B cell (primary cell): ENCODE results near the gene RNF166. TPM values are rescaled to one million over a fixed set of nuclear protein-coding genes. Genes with fewer than 3 reads are reported as not detected.

Source experiments
- ATAC-seq: fragments of 200-7000 bp; cut with Tn5 transposase; one replicate; pipeline ENCODE4 v1.10.0; 2021; ENCODE audit warnings: low read depth, mild to moderate bottlenecking, moderate number of reproducible peaks, moderate library complexity
- CTCF ChIA-PET: fragments of 350-600 bp; sonication (Branson Sonifier 250); formaldehyde crosslinking; loops from one replicate; lab custom pipeline; 2021; ENCODE audit warnings: antibody characterized with exemption, inconsistent platforms; lab: Charles Lee
- POLR2A ChIA-PET: fragments of 350-600 bp; sonication (Branson Sonifier 250); formaldehyde crosslinking; loops from one replicate; lab custom pipeline; 2021; ENCODE audit warnings: antibody characterized with exemption; lab: Charles Lee
- DNase-seq: peaks from one replicate; pipeline ENCODE4 v3.0.0; 2013
- H2AFZ ChIP-seq: 2 replicates; pipeline ENCODE4 v1.6.1; 2012; ENCODE audit warnings: mild to moderate bottlenecking, low read depth, low read length; ENCODE audit not compliant: insufficient read depth, poor library complexity, severe bottlenecking
- H3K27ac ChIP-seq, 2 donors: 1 replicate in 1 of 2; 2 replicates in 1 of 2; pipeline ENCODE4 v1.5.1; 2012 to 2013; ENCODE audit warnings: low read length in 2 of 2, mild to moderate bottlenecking in 2 of 2, moderate library complexity in 1 of 2
- H3K27me3 ChIP-seq, 4 experiments: fragments of 200-600 bp in 1 of 4; sonication (generic) in 1 of 4; replicated peaks in 1 of 4; 1 replicate in 2 of 4; 2 replicates in 2 of 4; pipeline versions ENCODE4 v1.6.1 to v1.7.0; 2013 to 2016; ENCODE audit warnings: low read length in 3 of 4, mild to moderate bottlenecking in 2 of 4, mixed read lengths in 1 of 4, moderate library complexity in 1 of 4; ENCODE audit not compliant: insufficient read depth in 4 of 4, control insufficient read depth in 3 of 4; ENCODE audit errors: control extremely low read depth in 1 of 4
- H3K36me3 ChIP-seq, 2 experiments: replicated peaks in 1 of 2; 1 replicate in 1 of 2; 2 replicates in 1 of 2; pipeline versions ENCODE4 v1.6.1 to v1.7.1; 2013; ENCODE audit warnings: low read length in 1 of 2; ENCODE audit not compliant: insufficient read depth in 2 of 2, control insufficient read depth in 1 of 2; ENCODE audit errors: control extremely low read depth in 1 of 2, extremely low read depth in 1 of 2
- H3K4me1 ChIP-seq, 2 donors: fragments of 200-600 bp in 1 of 2; sonication (generic) in 1 of 2; 1 replicate in 1 of 2; 2 replicates in 1 of 2; pipeline versions ENCODE4 v1.5.1 to v1.6.1; 2013 to 2017; ENCODE audit warnings: low read length in 2 of 2; ENCODE audit not compliant: control insufficient read depth in 2 of 2, insufficient read depth in 2 of 2
- H3K4me2 ChIP-seq: replicated peaks from 2 replicates; pipeline ENCODE3; 2012; ENCODE audit warnings: mild to moderate bottlenecking, low read depth, low read length; ENCODE audit not compliant: poor library complexity, severe bottlenecking
- H3K4me3 ChIP-seq, 5 experiments: fragments of 200-600 bp in 1 of 5; sonication (generic) in 1 of 5; 1 replicate in 3 of 5; 2 replicates in 2 of 5; pipeline versions ENCODE4 v1.5.1 to v1.7.0; 2011 to 2016; ENCODE audit warnings: low read length in 4 of 5, mild to moderate bottlenecking in 4 of 5, low read depth in 2 of 5, control low read depth in 1 of 5, moderate library complexity in 1 of 5; ENCODE audit not compliant: insufficient read depth in 1 of 5; ENCODE audit errors: control extremely low read depth in 1 of 5, extremely low read depth in 1 of 5
- H3K79me2 ChIP-seq: fragments of 200-600 bp; sonication (generic); one replicate; pipeline ENCODE4 v1.6.0; 2016; ENCODE audit warnings: low read length; ENCODE audit not compliant: control insufficient read depth, insufficient read depth
- H3K9ac ChIP-seq: fragments of 200-600 bp; sonication (generic); 2 replicates; pipeline ENCODE4 v1.6.1; 2017; ENCODE audit warnings: mild to moderate bottlenecking, low read length, moderate library complexity
- H3K9me3 ChIP-seq, 3 donors: one replicate each; pipeline versions ENCODE4 v1.6.1 to v1.7.1; 2013; ENCODE audit warnings: low read length in 2 of 3; ENCODE audit not compliant: control insufficient read depth in 2 of 3, insufficient read depth in 1 of 3; ENCODE audit errors: control extremely low read depth in 1 of 3
- H4K20me1 ChIP-seq: 2 replicates; pipeline ENCODE4 v1.6.0; 2012; ENCODE audit warnings: mild to moderate bottlenecking, low read length; ENCODE audit not compliant: insufficient read depth, control insufficient read depth, poor library complexity, severe bottlenecking
- H3K27ac Mint-ChIP-seq: one replicate; pipeline ENCODE4 v1.8.0; 2021; ENCODE audit warnings: mixed read lengths
- H3K27me3 Mint-ChIP-seq: one replicate; pipeline ENCODE4 v1.8.0; 2021; ENCODE audit warnings: mixed read lengths
- H3K4me1 Mint-ChIP-seq: one replicate; pipeline ENCODE4 v1.8.0; 2021; ENCODE audit warnings: mixed read lengths
- H3K4me3 Mint-ChIP-seq: one replicate; pipeline ENCODE4 v1.8.0; 2021; ENCODE audit warnings: mixed read lengths
- H3K9me3 Mint-ChIP-seq: one replicate; pipeline ENCODE4 v1.8.0; 2022; ENCODE audit warnings: mixed read lengths; ENCODE audit not compliant: insufficient read depth
- CTCF ChIP-seq: fragments of 200-600 bp; IDR thresholded peaks from one replicate; pipeline ENCODE4 v1.8.0; 2022; ENCODE audit warnings: antibody characterized with exemption, mild to moderate bottlenecking
- EZH2 ChIP-seq: IDR thresholded peaks from 2 replicates; pipeline ENCODE4 v1.6.1; 2012; ENCODE audit warnings: borderline replicate concordance, low read depth, mild to moderate bottlenecking, moderate library complexity, low read length; ENCODE audit not compliant: insufficient read depth, poor library complexity, severe bottlenecking
- WGBS: methylation state at CpG from one replicate; pipeline ENCODE4 v1.1.5; 2013; ENCODE audit warnings: missing lambda C conversion rate; ENCODE audit not compliant: insufficient coverage; 5-methylcytosine and 5-hydroxymethylcytosine counted together
- intact Hi-C: fragments of 100-400 bp; cut with micrococcal nuclease; formaldehyde crosslinking; loops from one replicate; pipeline ENCODE4 v1.10.0; 2022
- polyA plus RNA-seq: library from polyadenylated mRNA; depleted of rRNA; stranded (reverse); fragments of >200 nt; gene quantifications from 2 replicates; pipeline ENCODE4 v1.2.3, GENCODE V29; 2012
- total RNA-seq, 2 donors: library from RNA; stranded (reverse); fragments of 120-200 nt in 1 of 2; gene quantifications; 1 replicate in 1 of 2; 2 replicates in 1 of 2; pipeline versions ENCODE4 v1.2.3 to v1.2.4, GENCODE V29; 2013 to 2022

Gene RNF166
- total and polyA plus RNA-seq, 2 donors (not counting 1 experiment from before 2014, with no cell fraction given): 64.1 to 65.0 TPM

GRCh38 chr16:88748364-88748763, 42.2 kb upstream of the RNF166 start:
- Mint-ChIP-seq H3K27ac (no peak overlapping the region), H3K4me1 (peaks cover 51% of the 10 kb centered on the region), H3K27me3 (no peaks in the 10 kb centered on the region), H3K9me3 (no peaks in the 10 kb centered on the region), H3K4me3 (no peak overlapping the region)
- 88% methylated on average over 10 of the region's 12 CpGs for WGBS
- H3K9me3 ChIP-seq: peaks cover 0 to 5% (median 0%) of the 10 kb centered on the region in 3 donors
- intact Hi-C loops: no loop called here
- H3K36me3 ChIP-seq: peaks cover 0 to 2% of the 10 kb centered on the region in 2 experiments
- H3K4me2 ChIP-seq: no peak overlapping the region
- CTCF ChIA-PET: interaction anchor here (5.6 to 13.1 kb wide), 2 partner anchors 12 to 35 kb away, joined by 41 to 138 read pairs; partner anchors contain the start of gene PIEZO1
- no peak overlapping the region for H3K9ac ChIP-seq
- POLR2A ChIA-PET: interaction anchor here (0.6 to 0.7 kb wide), 2 partner anchors 32 to 44 kb away, joined by 3 to 10 read pairs; no protein-coding TSS in a partner anchor
- peaks cover 41 to 56% of the 10 kb centered on the region in 2 donors for H3K4me1 ChIP-seq
- peaks cover 33% of the 10 kb centered on the region for H3K79me2 ChIP-seq
- no peak overlapping the region for H3K4me3 ChIP-seq
- H3K27me3 ChIP-seq: no peaks in the 10 kb centered on the region
- ATAC-seq: no peak
- H2AFZ ChIP-seq: no peak overlapping the region
- TF ChIP-seq CTCF (no peak), EZH2 (no peak)
- no peak for DNase-seq
- no peak overlapping the region for H3K27ac ChIP-seq
- peaks cover 33% of the 10 kb centered on the region for H4K20me1 ChIP-seq

DNA sequence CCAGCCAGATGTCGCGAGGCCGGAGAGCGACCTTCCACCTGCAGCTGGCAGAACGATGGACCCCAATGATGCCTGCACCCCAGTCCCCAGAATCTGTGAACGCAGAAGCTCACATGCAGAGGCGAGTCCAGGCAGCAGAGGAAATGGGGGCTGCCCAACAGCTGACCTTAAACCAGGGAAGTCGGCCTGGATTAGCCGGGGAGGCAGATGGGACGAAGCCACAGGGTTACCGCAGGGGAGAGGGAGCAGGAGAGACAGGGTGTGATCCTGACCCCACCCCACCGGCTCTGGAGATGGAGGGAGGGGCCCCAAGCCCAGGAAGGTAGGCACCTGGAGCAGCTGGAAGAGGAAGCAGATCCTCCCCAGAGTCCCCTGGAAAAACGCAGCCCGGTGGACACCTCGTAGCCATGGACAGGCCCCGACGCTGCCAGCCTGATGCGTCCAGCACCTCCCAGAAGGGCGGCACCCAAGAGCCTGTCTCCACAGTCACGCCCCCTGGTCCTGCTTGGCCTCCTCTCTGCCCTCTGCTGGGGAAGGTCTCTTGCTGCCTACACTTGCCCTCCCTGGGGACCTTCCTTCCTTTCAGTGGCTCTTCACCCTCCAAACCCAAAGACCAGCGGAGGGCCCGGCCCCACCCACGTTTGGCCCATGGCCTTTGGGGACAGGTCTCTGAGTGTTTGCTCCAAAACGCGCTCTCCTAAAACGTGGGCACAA, 41.5 kb upstream of the RNF166 start:
- Histone ChIP-seq H3K4me3 (no peak overlapping the region), H3K36me3 (peaks cover 0 to 2% of the 10 kb centered on the region in 2 experiments), H3K9ac (no peak overlapping the region), H3K79me2 (peaks cover 38% of the 10 kb centered on the region), H3K9me3 (peaks cover 0 to 5% (median 0%) of the 10 kb centered on the region in 3 donors), H3K4me1 (peaks cover 46 to 62% of the 10 kb centered on the region in 2 donors), H3K27me3 (no peaks in the 10 kb centered on the region), H4K20me1 (peaks cover 36% of the 10 kb centered on the region), H2AFZ (no peak overlapping the region), H3K27ac (no peak overlapping the region), H3K4me2 (no peak overlapping the region)
- peak; percentile 59 for DNase-seq
- Mint-ChIP-seq H3K4me3 (no peak overlapping the region), H3K9me3 (no peaks in the 10 kb centered on the region), H3K4me1 (peaks cover 53% of the 10 kb centered on the region), H3K27ac (peak overlapping the region; percentile 41), H3K27me3 (no peaks in the 10 kb centered on the region)
- WGBS: 88% methylated on average over 26 of the region's 26 CpGs
- CTCF ChIA-PET: interaction anchor here (0.6 to 13.1 kb wide), 4 partner anchors 11 to 212 kb away, joined by 3 to 138 read pairs (median 22); partner anchors contain the start of genes PIEZO1 and TRAPPC2L
- TF ChIP-seq EZH2 (no peak), CTCF (peak; percentile 22)
- intact Hi-C loops: no loop called here
- POLR2A ChIA-PET: interaction anchor here (0.6 to 0.7 kb wide), 2 partner anchors 33 to 465 kb away, joined by 3 to 8 read pairs; no protein-coding TSS in a partner anchor
- ATAC-seq: peak; percentile 24
